Suppressor macrophage treated with lipopolysaccharide for 1 hour (primary cell): ENCODE measurements around the gene CAPZB.
A peak's percentile ranks its signal among the peaks of the same experiment; 100 is the strongest.

Source experiments
- DNase-seq, 3 donors: peaks; one replicate each; pipeline ENCODE4 v3.0.0-alpha.2; 2020 to 2022

CAPZB gene

DNA sequence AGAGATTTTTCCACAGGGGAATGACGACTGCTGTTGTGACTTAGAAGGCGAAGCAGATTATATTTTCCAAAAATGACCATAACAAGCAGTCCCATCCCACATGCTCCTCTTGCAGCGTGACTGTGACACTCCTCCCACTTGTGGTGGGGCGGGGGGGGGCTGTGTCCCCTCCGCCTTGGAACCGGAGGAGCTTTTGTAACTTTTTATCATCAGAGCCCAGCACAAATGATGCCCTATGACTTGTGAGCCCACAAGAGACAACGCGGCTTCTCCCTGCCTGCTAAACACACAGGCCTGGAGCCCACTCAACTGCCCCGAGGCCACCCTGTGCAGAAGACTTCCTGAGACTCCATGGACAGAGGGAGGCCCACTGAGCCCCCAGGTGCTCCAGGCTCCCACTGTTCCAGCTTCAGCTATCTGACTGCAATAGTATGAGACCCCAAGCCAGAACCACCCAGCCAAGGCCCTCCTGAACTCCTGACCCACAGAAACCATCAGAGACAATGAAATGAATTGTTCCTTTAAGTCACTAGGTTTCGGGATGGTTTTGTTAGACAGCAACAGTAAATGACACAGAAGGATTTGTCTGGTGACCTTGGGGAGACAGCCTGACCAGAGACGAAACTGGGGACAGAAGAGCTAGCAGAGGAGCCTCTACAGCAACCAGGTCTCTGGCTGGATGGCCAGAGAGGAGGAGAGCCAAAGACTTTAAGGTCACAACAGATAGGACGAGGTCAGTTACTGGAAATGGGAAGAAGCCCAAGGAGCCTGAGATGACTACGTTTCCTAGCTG, 58.8 kb downstream of the CAPZB start:
- DNase-seq, result no peak

GRCh38 chr1:19425646-19426239, 59.6 kb downstream of the CAPZB start:
- no peak for DNase-seq

DNA sequence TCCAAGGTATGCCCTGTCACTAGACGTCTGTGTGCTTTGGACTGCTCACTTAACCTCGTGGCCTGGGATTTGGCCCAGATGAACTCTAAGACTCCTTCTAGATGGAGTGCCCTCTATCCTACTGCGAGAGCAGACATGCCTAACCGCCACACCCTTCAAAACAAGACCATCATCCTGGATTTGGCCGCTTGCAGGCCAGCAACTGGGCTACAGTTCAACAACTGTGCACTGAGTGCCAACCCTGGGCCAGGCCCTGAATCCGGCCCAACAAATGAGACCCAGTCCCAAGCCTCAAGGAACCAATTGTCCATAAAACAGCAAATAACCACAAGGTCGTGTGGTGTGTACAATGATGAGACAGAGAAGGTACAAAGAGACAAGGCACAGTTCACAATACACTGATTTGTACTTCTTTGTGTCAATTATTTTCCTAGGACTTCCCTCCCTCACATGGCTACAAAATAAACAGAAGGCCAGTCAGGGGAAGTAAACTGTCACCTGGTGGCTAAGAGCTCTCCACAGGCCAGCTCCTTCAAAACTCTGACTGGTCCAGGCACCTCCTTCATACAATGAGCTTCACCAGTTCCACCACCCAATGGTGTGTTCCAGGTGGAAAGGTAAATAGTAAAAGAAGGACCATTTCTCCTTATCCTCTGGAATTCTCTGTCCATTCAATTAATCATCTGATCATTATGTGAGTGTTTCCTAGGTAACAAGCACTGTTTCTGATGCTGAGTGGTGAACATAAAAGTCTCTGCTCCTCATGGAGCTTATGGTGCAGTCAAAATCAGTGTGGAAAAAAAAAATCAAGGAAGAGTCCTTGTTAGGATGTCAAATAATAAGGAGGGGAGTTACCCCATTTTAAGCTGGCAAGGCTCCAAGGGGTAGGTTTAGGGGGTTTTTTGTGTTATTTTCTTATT, 60.4 kb downstream of the CAPZB start:
- no peak for DNase-seq

DNA sequence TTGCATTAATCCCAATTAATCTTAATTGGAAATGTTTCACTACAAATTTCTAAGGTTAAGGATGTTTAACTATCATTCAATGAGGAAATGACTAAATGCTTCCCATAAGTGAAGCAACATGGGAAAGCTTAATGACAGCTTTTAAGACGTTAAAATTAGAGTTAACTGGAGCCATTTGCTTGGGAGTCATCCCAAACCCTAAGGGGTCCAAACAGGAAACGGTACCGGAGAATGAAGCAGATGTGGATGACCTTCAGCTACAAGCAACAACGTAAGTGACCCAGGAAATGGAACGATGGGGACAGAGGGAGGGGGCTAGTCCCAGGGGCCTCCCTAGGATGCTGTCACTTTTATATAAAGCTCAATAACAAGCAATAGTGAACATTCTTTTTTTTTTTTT, 62.2 kb downstream of the CAPZB start:
- DNase-seq, result peak; percentile 45 to 78 (median 67)

GRCh38 chr1:19421365-19421764, 64.0 kb downstream of the CAPZB start:
- no peak for DNase-seq

DNA sequence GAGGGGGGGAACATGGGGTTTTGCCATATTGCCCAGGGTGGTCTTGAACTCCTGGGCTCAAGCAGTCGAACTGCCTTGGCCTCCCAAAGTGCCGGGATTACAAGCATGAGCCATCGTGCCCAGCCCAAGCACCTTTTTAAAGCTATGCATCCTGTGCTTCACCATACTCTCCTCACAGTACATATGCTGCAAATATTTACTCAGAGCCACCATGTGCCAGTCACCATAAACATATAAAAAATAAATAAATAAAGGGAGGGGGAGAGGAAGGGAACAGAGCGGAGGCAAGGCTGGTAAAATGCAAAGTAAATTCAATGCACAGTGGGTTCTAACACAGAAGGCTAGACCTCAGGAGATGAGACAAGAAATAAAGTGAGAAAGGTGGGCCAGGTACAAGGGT, 64.7 kb downstream of the CAPZB start:
- no peak for DNase-seq

DNA sequence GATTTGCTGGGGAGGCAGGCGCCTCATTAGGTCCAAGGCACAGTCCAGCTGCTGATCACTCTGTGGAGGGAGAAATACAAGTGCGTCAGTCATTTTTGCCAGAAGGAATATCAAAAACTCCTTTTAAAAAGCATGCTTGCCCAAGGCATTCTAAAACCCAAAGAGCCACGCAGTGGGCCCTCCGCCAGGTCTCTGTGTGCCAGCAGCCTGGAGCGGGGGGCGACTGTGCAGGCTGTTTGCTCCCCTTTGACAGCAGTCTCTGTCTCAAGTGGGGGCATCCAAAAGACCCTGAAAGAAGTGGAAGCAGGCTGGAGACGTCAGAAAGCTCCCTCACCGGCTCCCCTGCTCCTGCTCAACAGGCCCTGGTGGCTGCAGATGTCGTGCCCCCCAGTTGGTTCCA, 65.6 kb downstream of the CAPZB start:
- no peak for DNase-seq

DNA sequence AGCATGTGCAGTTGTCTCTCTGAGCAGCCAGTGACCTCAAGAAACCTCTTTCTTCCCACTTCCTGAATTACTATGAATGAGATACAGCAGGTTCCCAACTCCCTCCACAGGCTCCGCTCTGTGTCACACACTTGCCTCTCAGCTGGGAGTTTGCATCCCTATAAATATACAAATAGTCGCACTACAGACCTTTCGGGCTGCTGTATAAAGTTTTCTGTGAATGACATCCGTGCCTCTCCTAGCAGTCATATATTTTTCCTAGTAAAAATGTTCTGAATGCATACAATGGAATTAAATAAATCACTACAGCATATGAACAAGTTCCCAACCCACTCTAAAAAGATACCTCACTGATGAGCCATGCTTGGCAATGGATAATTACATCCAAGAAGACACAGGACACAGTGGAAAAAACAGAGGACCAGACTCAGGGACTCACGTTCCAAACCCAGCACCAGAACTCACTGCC, 66.8 kb downstream of the CAPZB start:
- peak; percentile 44 to 58 (median 51) for DNase-seq

DNA sequence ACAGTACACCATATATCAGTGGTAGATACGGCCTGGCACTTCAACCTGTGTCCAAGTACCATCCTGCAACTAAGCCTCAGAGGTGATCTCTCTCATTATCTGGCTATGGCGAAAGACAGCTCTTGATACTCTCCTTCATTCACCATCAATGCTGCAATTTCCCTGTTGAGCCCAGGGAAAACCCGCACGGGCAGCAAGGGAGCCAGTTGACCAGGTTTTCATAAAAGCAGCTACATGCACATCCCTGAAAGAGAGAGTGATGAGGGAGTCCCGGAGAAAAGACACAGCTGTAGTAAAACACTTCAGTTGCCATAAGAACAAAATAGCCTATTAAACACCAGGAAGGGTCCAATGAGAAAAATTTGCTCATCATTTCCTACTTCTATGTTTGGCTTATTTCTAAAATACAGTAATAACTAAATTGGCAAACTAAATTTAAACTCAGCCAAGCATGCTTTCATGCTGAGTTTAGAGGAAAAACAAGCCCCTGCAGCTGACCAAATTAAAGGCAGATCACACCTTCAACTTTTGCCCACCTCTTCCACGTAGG, 68.3 kb downstream of the CAPZB start:
- no peak for DNase-seq

- DNase-seq, result no peak
These were observed 69.2 kb downstream of the CAPZB start for GRCh38 chr1:19416145-19416544.

DNA sequence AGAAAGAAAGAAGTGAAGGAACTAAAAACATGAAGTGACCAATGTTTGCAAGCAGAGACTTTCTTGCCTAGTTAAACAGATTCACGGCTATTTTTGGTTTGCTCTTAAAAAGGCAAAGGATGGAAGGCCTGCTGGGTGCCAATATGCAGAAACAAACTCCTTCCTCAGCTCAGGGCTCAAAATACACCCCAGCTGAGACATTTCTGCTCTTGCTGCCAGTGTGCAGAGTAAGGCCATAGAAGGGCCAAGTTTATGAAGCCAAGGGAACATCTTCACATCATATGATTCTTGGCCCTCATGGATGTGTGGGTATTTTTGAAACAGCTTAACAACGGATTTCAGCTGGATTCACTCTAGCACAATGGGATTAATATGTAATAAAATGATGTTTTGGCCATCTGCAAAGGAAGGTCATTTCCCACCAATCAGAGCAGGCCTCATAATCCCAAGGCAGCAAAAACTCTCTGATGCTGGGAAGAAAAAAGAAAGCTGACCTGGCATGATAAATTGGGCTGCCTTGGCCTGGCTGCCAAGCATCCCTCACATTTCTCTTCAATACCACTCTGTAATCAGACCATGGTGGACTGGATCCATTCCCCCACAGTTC, 70.7 kb downstream of the CAPZB start:
- DNase-seq, result no peak

DNA sequence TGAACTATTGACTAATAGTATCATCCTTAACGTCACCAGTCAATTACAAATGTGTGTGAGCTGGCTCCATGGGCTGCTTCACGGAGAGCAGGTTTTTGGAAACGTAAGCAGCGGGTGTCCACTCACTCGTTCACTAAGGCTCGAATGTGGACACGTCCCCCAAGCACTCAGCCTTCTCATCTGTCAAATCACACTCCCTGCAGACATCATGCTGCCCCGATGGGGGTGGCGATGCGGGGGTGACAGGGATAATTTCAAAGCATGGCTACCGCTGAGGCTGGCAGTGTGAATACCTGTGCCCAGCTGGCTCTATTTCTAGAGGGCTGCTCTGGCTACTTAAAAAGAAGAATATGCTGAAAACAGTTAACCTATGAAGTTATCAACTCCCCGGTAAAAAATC, 71.3 kb downstream of the CAPZB start:
- no peak for DNase-seq

GRCh38 chr1:19412654-19413053, 72.7 kb downstream of the CAPZB start:
- no peak for DNase-seq

DNA sequence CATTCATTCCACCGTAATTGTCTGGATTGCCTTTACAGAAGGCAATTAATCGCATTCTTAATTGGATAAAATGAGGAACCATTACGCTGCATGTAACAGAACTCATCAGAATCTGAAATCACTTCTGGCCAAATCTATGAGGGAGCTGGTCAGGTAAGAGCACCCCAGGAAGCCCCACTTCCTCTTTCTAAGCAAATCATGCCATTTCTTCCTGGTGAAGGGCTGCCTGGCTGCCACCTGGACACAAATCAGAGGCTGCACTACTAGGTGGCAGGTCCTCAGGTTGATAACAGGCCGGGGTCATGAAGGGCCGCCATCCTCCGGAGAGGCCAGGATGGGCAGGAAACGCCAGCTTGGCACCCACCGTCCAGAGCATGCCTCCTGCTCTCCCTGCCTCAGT, 73.7 kb downstream of the CAPZB start:
- DNase-seq, result no peak

GRCh38 chr1:19410393-19410792, 74.9 kb downstream of the CAPZB start:
- DNase-seq, result no peak

GRCh38 chr1:19409477-19410341, 75.6 kb downstream of the CAPZB start:
- no peak for DNase-seq

- no peak for DNase-seq
These were observed 77.7 kb downstream of the CAPZB start for GRCh38 chr1:19407494-19408096.

GRCh38 chr1:19406680-19407079, 78.7 kb downstream of the CAPZB start:
- DNase-seq, result no peak

DNA sequence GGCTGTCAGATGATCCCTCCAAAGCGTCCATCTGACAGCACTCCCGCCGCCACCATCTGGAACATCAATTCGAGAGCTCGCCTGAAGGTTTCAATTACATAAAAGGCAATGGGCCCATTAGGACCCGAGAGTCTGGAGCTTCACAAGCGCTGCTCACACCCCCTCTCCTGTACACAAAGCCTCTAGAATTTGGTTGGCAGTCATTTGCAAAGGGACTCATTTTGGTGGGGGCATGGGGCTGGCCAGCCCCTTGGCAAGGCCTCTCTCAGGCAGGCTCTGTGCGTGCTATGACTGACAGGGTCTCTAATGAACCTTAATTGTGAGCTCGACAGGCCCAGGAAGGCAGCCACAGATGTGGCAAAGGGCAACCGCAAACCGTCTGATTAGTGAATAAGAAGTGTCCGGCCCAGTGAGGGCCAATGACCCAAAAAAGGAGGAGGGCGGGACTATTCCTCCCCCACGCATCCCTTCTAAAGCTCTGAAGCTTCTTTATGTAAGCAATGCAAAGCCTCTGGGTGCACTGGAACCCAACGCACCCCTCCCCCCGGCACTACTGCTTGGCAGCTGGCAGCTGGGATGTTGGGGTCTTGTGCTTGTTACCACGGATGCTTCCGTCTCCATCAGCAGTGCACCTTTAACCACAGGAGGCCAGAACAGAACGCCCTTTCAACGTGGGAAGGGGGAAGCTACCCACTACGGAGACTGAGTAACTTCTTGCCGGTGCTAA, 79.4 kb downstream of the CAPZB start:
- DNase-seq, result no peak

DNA sequence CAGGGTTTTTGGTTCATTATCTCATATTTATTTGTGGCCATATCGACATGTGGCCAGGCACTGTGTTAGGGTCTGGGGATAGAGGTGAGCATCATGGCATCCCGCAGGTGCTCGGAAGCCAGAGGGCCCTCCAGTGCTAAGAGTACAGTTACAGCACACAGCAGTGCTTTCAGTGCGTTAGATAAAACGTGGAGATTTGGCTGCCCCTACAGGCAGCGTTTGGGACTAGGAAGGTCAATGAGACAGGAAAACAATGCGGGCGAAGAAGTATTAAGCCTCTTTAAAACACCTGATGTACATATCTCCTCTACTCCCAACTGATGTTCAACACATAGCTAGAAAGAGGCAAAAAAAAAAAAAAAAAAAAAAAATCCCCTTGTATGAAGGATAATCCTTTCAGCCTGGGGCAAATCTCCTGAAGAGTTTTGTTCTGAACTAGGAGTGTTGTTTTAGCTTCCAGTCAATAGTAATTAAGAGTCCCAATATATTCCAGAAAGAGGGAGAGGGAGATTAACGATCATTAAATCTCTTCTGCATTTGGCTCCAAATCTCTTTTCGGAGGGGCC, 80.1 kb downstream of the CAPZB start:
- DNase-seq, result no peak
